GM18868 (cell line): ENCODE measurements around the gene TACC3.

ENCODE experiments used
- ATAC-seq: cut with Tn5 transposase; IDR thresholded peaks from one replicate; pipeline ENCODE4 v1.9.1; 2021; ENCODE audit warnings: mild to moderate bottlenecking, moderate library complexity; ENCODE audit not compliant: unreplicated experiment

Gene TACC3

DNA sequence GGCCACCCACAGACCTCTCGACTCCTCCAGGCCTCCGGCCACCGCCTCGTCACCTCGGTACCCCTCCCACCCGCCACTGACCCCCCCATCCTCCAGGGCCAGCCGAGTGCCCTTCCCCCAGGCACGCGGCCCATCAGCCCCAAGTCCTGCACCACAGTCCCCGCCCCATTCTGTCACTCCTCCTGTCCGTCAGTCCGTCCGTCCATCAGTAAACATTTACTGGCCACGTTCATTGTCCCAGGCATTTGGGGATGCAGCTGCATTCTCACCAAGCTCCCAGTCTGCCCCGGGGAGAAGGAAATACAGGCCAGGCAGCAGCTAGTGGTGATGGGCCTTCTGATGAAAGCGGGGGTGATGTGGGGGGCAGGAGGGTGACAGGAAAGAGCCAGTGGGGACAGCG, 36.5 kb downstream of the TACC3 start:
- ATAC-seq, result no peak

DNA sequence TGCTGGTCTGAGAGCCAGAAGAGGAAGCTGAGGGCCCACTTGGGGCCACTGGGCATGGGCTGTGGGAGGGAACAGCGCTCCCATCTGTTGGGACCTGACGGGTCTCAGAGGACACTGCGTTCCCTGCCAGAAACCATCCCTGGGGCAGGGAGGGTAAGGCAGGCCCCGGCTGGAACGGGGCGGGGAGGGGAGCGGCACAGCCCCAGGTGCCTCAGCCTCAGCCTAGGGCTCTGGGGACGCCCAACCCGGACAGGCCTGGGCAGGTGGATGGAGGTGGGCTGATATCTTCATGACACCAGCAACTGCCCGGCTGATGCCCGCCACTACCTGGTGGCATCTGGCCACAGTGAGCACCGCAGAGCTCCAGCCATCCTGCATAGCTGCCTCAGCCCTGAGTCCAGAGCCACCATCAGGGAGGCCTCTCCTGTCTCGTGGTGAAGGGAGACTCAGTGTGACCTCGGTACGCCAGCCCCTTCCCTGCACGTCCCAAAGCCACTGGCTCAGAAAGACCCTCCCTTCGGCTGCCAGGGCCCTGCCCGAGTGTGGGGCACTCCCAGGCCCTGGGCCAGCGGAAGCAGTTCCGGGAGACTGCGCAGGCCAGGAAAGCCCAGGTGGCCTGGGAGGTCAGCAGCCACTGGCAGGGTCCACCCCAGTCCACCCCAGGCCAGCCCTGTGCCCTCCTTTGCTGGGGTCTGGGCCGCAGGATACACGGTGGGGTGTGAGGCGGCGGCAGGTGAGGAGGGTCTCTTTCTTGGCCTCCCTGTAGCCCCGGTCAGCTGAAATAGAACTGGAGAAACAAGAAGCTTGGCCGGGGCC, 37.2 kb downstream of the TACC3 start:
- ATAC-seq, result no peak

DNA sequence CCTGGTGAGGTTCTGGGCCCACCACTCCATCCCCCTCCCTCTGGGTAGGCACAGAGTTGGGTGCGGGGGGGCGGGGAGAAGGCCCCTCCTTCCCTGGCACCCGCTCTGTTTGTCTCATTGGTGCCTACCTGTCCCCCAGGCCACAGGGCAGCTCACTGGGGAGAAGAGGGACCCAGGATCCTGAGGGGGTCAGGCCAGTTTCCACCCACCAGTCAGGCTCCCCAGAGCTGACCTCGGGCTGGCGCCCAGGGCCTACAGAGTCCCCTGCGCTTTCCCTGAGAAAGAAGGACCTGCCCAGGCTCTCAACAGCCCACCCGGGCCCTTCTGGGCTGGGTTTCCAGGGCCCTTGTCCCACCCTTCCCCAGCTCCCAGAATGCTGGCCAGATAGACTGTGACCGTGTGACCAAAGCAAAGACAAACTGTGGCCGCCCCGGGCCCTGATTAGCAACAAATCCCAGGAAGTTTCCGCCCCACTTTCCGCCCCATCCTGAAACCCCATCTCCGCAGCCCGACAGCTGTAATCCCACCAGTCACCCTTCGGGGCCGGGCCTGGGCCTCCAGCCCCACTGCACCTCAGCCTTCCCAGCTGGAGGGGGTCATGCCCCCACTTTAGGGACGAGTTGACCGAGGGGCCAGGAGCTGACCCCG, 38.0 kb downstream of the TACC3 start:
- ATAC-seq, result no peak

DNA sequence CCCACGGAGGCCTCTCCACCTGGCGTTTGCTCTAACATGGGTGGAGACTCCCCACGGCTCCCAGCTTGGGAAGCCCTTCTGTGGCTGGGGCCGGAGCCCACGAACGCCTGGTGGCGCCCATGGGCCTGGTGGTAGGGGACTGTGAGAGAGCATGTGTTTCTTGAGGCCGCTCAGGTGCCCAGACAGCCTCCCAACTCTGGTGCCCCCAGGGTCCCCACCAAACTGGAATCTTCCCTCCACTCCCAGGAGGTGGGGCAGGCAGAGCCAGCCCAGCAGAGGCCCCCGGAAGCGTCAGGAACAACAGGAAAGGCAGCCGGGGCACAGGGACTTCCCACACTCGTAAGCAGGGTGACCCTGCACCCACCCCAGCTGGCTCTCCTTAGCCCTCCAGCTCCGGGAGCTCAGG, 38.5 kb downstream of the TACC3 start:
- ATAC-seq, result no peak

DNA sequence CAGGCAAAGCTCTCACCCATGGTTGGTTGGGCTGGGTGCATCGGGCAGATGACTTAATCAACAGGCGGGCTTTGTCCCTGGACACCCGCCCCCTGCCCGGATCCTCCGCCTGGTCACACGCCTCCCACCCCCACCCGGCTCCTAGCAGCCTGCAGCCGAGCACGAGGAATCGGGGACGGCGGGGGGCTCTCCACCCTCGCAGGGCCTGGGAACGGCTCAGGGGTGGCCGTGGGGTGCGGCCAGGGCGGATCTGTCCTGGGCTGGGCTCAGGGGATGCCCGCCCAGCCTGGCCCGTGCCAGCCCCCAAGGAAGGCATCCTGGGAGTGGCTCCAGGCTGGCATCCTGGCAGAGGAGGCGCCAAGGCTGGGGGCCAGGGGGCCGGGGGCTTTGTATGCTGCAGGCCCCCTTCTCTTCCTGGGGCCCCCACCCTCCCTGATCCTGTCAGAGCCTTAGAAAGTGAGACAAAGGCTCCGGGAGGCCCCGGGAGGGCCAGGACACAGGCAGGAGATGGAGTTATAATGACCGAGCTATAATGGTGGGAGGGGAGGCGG, 39.3 kb downstream of the TACC3 start:
- no peak for ATAC-seq

DNA sequence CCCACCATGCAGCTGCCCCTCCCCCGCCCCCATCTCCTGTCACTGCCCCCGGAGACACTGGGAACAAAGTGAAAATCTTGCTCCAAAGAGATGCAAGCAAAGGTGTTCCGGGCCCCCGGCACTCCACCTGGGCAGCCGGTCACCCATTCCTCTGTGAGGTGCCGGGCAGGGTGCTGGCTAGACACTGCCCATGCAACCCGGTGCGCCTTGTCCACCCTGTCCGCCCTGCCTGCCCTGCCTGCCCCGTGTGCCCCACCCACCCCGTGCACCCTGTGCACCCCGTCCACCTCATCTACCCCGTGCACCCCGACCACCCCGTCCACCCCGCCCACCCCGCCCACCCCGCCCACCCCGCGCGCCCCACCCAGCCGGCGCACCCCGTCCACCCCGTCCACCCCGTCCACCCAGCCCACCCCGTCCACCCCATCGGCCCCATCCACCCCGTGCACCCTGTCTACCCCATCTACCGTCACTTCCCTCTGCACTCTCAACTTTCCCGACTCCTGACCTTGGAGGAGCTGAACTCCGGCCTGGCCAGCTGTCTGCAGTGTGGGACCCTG, 39.9 kb downstream of the TACC3 start:
- no peak for ATAC-seq

DNA sequence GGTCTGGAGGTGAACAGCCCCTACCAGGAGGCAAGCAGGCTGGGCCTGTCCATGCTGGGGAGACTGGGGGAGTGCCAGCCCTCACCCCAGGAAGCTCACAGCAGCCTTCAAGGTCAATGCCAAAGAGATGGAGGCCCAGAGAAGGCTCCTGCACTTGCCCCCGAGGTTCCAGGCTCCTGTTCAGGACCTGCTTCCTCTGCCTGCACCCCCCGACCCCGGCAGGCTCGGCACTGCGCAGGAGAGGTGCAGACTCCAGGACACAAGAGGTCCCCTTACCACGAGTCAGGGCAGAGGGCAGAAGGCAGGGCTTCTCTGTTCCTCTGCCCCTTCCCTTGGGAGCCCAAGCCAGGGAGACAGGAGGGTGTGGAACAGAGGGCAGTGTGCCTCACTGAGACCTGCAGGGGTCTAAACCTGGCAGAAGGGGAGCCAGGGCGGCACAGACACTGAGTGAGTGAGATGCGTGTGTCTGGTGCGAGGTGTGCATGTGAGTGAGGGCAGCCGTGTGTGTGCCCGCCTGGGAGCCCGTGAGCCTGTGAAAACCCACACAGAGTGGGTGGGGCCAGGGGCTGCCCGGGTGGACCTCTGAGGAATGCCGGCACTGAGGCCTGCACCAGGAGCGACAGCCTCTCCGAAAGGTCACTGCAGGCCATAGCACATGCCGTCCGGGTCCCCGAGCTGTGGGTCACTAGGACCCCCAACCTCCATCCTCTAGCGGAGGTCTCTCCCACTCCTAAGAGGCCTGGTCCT, 41.1 kb downstream of the TACC3 start:
- no peak for ATAC-seq

DNA sequence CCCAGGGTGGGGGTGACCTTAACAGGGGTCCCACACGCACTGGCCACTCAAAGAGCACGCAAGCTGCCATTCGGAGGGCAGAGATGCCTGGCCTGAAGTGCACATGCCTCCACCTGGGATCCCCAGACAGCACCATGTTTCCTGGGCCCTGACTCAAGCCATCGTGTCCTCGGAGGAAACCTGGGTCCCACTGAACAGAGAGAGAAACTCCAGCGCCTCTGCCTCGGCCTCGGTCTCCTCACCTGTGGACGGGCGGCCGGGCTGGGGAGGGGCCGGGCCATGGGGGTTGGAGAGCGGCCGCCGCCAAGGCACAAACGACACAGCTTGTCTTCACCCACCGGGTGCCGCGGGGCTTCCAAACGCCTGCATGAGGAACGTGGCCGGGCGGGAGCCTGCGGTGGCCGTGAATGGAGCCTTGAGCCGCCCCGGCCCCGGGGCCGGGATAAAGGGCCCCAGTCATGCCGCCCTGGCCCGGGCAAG, 41.8 kb downstream of the TACC3 start:
- ATAC-seq, result no peak

DNA sequence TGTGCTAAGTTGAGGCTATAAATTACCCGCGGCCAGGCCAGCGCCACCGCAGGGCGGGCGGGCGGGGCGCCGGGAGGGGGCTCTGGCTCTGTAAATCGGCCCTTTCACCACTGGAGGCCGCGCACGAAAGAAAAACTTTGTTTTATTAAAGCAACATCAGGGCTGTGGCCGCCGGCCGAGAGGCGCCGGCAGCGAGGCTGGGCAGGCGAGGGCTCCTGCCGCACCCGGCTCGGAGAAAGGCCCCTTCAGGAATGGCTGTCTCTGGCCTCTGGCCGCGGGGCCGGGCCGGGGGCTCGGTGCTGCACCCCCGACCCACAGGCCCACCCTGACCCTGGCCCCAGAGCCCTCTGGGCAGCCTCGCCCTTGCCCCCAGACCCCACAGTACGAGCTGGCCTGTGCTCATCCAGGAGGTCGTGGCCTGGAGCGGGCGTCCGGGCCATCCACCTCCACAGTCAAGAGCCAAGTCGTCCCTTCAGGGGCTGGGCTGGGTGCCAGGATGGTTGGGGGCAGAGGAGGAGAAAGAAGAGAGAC, 42.3 kb downstream of the TACC3 start:
- ATAC-seq, result no peak

DNA sequence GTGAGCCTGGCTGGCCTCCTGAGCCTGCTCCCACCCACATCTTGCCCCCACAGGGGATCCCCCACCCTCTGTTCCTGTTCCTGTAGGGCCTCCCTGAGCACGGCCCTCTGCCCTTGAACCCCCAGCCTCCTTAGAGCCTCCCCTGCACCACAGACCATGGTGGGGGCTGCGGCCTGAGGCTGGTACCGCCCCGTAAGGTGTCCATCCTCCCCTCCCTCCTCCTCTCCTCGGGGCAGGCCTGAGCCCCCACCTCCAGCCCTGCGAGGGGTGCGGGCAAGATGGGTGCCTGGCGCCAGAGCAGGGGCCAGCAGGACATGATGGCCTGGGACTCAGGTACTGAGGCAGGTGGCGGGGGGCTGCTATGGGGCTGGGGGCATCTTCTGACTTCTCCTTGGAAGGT, 43.3 kb downstream of the TACC3 start:
- ATAC-seq, result no peak

DNA sequence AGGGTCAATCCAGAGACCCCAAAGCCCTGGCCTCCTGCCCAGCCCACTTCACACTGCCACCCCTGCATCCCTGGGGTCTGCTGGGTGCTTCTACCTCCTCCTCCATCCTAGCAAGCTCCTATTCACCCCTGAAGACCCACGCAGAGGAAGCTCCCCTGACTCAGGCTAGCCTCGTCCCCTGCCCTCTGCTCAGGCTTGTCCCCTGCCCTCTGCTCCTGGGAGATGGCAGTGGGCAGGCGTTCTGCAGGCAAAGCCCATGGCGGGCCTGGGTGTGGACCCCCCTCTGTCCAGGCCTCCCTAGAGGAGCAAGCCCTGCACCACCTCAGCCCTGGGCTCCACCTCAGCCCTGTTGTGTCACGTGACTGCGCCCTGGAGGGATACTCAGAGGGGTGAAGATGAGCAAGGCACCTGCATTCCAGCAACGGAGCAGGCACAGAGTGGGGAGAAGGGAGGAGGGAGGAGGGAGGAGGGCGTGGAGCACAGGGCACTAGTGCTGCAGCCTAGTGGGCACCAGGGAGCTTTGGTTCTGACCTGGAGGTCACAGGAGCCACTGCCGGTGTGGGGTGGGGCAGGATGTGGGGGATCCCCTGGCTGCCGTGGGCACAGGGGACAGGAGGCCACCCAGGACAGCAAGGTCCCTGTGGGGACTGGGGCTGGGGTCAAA, 44.2 kb downstream of the TACC3 start:
- ATAC-seq, result no peak

DNA sequence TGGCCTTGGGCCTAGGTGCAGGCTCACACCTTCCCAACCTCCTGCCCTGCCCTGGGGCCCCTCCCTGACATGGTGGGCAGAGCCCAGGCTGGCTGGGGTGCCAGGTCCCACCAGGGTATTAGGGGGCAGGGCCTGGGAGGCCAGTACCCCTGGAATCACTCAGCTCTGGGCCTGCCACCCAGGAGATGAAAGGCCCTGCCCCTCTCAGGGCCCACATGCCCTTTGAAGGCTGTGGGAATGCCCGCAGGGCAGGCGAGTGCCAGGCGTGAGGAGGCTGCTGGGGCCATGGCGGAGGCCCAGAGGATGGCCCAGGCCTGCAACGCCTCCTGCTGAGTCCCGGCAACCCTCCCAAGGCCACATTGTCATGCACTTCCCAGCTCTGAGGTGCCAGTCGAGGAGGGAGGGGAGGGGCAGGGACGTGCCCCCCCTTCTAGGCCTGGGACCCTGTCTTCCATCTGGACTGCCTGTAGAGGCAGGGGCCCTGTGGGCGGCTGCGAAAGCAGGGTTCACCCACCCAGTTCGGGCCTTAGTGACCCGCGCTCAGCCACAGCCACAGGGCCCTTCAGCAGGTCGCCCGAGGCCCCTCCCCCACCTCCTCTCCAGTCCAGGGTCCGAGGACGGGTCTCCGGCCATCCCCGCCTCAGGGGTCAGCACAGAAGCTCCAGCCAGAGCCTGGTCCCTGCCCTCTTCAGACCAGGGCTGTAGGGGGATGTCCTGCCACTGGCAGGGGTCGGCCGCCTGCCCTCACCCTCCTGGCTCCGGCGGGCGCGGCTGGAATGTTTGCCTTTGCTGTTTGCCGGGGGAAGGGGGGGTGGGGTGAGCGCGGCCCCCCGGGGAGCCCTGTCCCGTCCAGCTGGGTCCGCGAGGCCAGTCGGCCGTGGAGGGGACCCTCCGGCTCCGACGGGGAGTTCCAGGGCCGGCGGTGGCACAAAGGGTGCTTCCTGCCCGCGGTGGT, 45.1 kb downstream of the TACC3 start:
- ATAC-seq, result no peak

DNA sequence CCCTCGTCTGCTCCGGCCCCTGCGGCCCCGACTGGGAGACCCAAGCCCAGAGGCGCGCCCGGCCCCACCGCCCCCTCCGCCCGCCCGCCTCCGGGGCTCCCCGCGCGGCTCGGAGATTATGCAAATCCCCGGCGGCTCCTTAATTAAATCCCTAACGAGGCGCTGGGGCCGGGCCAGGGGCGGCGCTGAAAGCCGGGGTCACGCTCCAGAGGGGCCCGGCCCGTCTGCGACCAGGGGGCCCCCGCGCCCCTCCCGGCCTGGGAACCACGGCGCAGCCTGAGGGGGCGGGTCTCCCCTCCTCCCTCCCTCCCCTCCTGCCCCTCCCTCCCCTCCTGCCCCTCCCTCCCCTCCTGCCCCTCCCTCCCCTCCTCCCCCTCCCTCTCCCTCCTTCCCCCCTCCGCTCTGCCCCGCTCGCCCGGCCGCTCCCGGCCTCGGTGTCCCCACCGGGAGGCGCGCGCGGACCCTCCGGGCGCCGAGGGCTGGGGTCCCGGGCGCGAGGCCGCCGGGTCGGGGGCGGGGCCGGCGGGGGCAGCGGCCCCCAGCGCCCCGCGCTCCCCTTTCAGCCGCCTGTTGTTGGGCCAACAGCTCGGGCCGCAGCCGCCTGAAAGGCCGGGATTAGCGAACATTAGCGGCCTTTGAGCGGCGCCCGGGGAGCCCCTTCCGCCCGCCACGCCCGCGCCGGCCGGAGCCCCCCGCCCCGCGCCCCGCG, 45.9 kb downstream of the TACC3 start:
- ATAC-seq, result no peak

DNA sequence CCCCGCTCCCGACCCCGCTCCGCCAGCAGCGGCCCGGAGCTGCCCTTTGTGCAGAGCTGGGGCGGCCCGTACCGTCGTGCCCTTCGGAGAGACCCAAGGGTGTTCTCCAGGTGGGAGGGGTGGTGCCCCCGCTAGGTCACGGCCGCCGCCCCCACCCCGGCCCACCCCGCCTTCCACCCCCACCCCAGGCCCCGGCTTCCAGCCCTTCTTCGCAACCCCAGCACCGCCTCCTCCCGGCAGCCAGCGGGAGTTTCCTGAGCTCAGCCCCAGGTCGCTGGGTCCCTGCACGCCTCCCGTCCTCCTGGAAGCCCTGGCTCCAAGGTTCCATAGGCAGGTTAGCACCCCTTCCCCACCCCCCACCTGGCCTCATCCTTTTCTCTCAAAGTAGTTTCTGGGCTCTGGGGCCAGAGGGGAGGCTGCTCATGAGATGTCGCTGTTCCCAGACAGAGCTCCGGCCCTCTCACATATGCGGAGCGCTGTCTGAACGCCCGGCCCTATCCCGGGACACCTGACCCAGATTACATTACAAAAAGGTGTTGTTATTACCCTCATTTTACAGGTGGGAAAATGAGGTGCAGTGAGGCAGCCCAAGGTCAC, 46.5 kb downstream of the TACC3 start:
- no peak for ATAC-seq

DNA sequence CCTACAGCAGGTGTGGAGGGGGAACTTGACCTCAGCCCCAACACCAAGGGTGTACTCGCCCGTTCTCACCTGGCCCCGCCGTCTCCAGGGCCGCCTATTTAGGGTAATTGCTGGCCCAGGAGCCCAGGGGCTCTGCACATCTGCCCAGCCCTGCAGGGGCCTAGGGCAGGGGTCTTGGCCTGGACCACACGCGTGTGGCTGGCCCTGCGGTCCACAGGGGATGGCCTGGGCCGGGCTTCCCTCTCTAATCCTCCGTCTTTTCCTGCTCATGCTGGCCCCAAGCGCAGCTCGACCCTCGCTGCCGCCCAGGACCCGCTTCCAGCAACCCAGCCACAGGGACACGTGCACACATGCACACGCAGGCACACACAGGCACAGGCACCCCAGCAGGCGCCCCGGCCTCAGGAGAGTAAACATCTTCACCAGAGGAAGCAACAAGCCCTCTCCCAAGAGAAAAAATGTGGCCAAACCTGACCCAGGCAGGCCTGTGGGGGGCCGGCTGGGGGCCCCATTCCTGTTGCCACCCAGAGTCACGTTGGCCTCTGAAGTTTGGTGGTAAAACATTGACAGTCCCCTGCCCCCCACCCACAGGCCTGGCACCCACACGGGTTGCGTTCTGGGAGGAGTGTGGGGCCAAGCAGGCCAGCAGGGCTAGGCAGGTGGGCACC, 47.2 kb downstream of the TACC3 start:
- ATAC-seq, result no peak

DNA sequence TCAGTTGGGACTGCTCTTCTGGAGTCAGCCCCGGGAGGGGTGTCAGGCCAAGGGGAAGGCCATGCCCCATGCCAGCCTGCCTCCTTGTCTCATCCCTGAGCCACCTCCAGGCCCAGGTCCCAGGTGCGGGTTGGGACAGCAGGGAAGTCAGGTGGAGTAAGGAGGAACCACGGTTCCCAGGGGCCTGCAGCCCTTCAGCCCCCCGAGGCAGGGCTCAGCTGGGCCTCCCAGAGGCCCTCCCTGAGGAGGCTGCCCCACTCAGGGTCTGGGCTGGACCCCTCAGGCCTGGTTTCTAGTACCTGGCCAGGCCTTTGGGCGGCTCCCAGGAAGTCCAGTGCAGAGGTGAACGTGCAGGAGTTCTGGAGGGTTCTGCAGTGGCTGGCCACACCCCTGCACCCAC, 48.4 kb downstream of the TACC3 start:
- ATAC-seq, result no peak

DNA sequence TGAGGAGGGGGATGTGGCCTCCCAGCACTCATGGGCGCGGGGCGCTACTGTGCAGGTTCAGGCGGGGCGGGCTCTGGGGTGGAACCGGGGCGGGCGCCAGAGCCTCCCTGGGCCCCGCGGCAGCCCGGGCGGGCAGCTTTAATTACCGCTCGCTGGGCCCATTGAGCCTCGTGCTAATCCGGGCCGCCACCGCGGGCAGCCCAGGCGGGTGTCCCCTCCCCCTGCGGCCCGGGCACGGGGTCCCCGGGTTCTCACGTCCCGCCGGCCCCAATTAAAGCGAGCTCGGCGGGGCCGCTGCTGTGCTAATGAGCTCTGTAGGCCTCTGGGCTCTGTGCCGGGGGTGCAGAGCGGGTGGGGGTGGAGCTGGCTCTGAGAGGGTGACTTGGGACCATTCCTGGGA, 48.9 kb downstream of the TACC3 start:
- no peak for ATAC-seq

DNA sequence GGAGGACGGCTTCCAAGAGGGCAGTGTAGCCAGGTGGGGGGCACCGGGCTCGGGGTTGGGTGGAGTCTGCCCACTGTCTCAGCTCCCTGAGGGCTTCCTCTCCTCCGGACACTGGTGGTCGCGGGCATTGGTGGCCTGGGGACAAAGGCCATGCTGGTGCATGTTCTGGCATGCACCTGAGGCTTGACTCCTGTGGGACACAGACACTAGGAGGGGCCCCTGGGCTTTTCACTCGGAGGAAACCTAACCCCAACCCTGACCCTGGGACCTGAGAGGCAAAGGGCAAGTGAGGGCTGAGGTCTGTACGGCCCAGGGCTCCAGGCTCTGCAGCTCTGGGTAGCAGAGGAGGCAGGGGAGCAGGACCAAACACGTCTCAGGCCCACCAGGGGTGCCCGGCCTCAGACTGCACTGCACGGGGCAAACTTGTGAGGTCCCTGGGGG, 49.5 kb downstream of the TACC3 start:
- no peak for ATAC-seq
